ENCODE measurements around the gene DNAJB13. TPM values are rescaled to one million over a fixed set of nuclear protein-coding genes. Genes with fewer than 3 reads are reported as not detected.

The DNAJB13 gene
- total and polyA plus RNA-seq, 2 of the 13 experiments (the other 11 are each of a cell fraction or from before 2014, with no cell fraction given), result 2.3 TPM; not detected in 1

DNA sequence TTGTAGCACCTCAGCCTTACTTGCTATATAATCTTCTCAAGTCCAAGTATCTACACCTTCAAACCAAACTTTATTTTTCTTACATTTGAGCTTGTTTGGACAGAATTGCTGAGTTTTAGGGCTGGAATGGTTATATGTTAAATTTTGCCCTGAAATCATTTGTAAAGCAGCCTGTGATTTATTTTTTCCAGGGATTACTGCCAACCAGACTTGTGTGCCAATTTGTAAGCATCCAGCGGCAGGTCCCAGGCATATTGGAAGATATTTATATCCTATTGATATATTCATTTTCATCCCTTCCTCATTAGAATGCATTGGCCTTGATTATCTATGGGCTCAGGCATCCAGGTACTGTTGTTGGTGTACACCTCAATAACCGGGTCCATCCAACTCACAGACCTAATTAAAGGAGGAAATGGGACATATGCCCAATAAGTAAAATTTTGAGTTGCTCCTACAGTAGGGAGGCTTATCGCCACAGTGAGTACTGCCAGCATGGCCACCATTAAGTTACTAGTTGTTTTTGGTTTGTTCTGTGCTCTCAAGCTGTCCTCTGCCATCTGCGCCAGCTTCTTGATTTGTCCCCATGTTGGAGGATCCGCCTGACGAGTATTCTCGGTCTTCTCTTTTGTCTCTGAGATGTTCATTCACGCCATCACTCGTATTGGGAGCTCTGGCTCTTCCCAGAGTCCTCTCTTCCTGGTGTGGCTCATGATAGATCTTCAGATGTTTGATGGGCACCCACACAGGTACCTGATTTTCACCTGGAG, 9.8 kb upstream of the DNAJB13 start:
- no TSS peak for BruUV-seq (replicated peaks)
- in situ Hi-C loops (cut with HindIII; ENCODE audit: extremely low pct_ligation_motif_present, low pct_unique_long_range_greater_than_20kb), result no loop called here
- no peaks in the 10 kb centered on the region for H3K36me3 ChIP-seq (replicated peaks in 1 of 2; ENCODE audit: control insufficient read depth in 1 of 2, insufficient read depth in 2 of 2, low read length in 2 of 2)
- H3K79me2 ChIP-seq (ENCODE audit: insufficient read depth, low read length), result no peaks in the 10 kb centered on the region
- no peak overlapping the region for H2AFZ ChIP-seq (ENCODE audit: low read length)
- H3K27ac ChIP-seq (ENCODE audit: extremely low read length, insufficient read depth, low read length), result no peak overlapping the region
- ChIA-PET POLR2A (no interaction called here), CTCF (ENCODE audit: low intra/inter-chr PET ratio, low total read pairs) (no interaction called here)
- H3K9me3 ChIP-seq (ENCODE audit: low read length), result no peaks in the 10 kb centered on the region
- H4K20me1 ChIP-seq (ENCODE audit: insufficient read depth, low read length), result no peaks in the 10 kb centered on the region
- intact Hi-C loops (cut with micrococcal nuclease; ENCODE audit: unreplicated experiment), result no loop called here
- no peak overlapping the region for H3K9ac ChIP-seq (ENCODE audit: insufficient read depth, low read depth, low read length)
- DNase-seq (ENCODE audit: low spot score), result no peak
- no peak for FAIRE-seq
- H3K4me3 ChIP-seq (replicated peaks in 1 of 3; ENCODE audit: insufficient read depth in 1 of 3, low read depth in 2 of 3, low read length in 3 of 3), result no peak overlapping the region
- no peaks in the 10 kb centered on the region for H3K27me3 ChIP-seq (ENCODE audit: control insufficient read depth in 1 of 2, insufficient read depth in 2 of 2, low read length in 2 of 2)
- no peak for ATAC-seq
- H3K4me1 ChIP-seq (ENCODE audit: insufficient read depth, low read length), result 0 out of 2 replicates have a peak, but pooled peaks cover 7% of the 10 kb centered on the region
- no peak overlapping the region for H3K4me2 ChIP-seq (ENCODE audit: low read depth, low read length)
- no peak for TF ChIP-seq ZNF317 (CRISPR knock-in tag; IDR thresholded peaks at IDR 0.05)
- no peak for TF ChIP-seq ZSCAN25 (CRISPR knock-in tag; IDR thresholded peaks at IDR 0.05)
- TF ChIP-seq, protein P1, sequence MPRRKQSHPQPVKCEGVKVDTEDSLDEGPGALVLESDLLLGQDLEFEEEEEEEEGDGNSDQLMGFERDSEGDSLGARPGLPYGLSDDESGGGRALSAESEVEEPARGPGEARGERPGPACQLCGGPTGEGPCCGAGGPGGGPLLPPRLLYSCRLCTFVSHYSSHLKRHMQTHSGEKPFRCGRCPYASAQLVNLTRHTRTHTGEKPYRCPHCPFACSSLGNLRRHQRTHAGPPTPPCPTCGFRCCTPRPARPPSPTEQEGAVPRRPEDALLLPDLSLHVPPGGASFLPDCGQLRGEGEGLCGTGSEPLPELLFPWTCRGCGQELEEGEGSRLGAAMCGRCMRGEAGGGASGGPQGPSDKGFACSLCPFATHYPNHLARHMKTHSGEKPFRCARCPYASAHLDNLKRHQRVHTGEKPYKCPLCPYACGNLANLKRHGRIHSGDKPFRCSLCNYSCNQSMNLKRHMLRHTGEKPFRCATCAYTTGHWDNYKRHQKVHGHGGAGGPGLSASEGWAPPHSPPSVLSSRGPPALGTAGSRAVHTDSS (CRISPR knock-in tag; conservative IDR thresholded peaks at IDR 0.05), result no peak
- TF ChIP-seq ZNF589 (CRISPR knock-in tag; conservative IDR thresholded peaks at IDR 0.05), result no peak
- TF ChIP-seq, protein P2, sequence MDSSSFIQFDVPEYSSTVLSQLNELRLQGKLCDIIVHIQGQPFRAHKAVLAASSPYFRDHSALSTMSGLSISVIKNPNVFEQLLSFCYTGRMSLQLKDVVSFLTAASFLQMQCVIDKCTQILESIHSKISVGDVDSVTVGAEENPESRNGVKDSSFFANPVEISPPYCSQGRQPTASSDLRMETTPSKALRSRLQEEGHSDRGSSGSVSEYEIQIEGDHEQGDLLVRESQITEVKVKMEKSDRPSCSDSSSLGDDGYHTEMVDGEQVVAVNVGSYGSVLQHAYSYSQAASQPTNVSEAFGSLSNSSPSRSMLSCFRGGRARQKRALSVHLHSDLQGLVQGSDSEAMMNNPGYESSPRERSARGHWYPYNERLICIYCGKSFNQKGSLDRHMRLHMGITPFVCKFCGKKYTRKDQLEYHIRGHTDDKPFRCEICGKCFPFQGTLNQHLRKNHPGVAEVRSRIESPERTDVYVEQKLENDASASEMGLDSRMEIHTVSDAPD (CRISPR knock-in tag; IDR thresholded peaks at IDR 0.05), result no peak
- TF ChIP-seq ZNF33B (CRISPR knock-in tag; IDR thresholded peaks at IDR 0.05), result no peak
- TF ChIP-seq HNRNPLL (IDR thresholded peaks at IDR 0.05; ENCODE audit: low read depth, low read length, poor library complexity, severe bottlenecking), result no peak
- no peak for TF ChIP-seq ZSCAN20 (CRISPR knock-in tag; IDR thresholded peaks at IDR 0.05; ENCODE audit: borderline replicate concordance)
- TF ChIP-seq FOSL2 (CRISPR knock-in tag; IDR thresholded peaks at IDR 0.05), result no peak
- TF ChIP-seq ZNF75D (CRISPR knock-in tag; IDR thresholded peaks at IDR 0.05; ENCODE audit: borderline replicate concordance), result no peak
- WGBS (ENCODE audit: low lambda C conversion rate), result 95% methylated on average over 9 of the region's 9 CpGs

Data from HepG2 (cell line).